ENCODE results near the gene PLGRKT. TPM values are rescaled to one million over a fixed set of nuclear protein-coding genes. Genes with fewer than 3 reads are reported as not detected.

The PLGRKT gene
- total RNA-seq, 1 donor from 2014 or later = 15.9 TPM

GRCh38 chr9:5375790-5376477 lies 61.8 kb downstream of the PLGRKT start:
- Histone ChIP-seq H3K4me3 (no peak overlapping the region), H3K27me3 (ENCODE audit: low read depth) (no peaks in the 10 kb centered on the region), H3K4me1 (no peaks in the 10 kb centered on the region), H3K27ac (no peak overlapping the region), H3K36me3 (no peaks in the 10 kb centered on the region), H3K9me3 (no peaks in the 10 kb centered on the region)
- intact Hi-C loops (cut with DNase I) = no loop called here
- DNase-seq (no peak), ATAC-seq (no peak)
- no peak for TF ChIP-seq CTCF (IDR thresholded peaks at IDR 0.05)

- TF ChIP-seq CTCF (IDR thresholded peaks at IDR 0.05) = no peak
- H3K36me3 ChIP-seq = no peaks in the 10 kb centered on the region
- H3K27ac ChIP-seq = no peak overlapping the region
- DNase-seq (no peak), ATAC-seq (no peak)
- H3K4me1 ChIP-seq = no peaks in the 10 kb centered on the region
- no peak overlapping the region for H3K4me3 ChIP-seq
- no peaks in the 10 kb centered on the region for H3K9me3 ChIP-seq
- intact Hi-C loops (cut with DNase I) = no loop called here
- no peaks in the 10 kb centered on the region for H3K27me3 ChIP-seq (ENCODE audit: low read depth)
Measured at GRCh38 chr9:5375091-5375490, 62.6 kb downstream of the PLGRKT start.

GRCh38 chr9:5364294-5365024 lies 73.3 kb downstream of the PLGRKT start:
- TF ChIP-seq CTCF (IDR thresholded peaks at IDR 0.05) = no peak
- Histone ChIP-seq H3K4me1 (no peaks in the 10 kb centered on the region), H3K9me3 (no peaks in the 10 kb centered on the region), H3K27me3 (ENCODE audit: low read depth) (no peaks in the 10 kb centered on the region), H3K36me3 (peaks cover 7% of the 10 kb centered on the region), H3K27ac (no peak overlapping the region), H3K4me3 (no peak overlapping the region)
- intact Hi-C loops (cut with DNase I) = no loop called here
- ATAC-seq (no peak), DNase-seq (no peak)

GRCh38 chr9:5361326-5362010 lies 76.3 kb downstream of the PLGRKT start:
- intact Hi-C loops (cut with DNase I) = no loop called here
- no peak for TF ChIP-seq CTCF (IDR thresholded peaks at IDR 0.05)
- no peak overlapping the region for H3K4me3 ChIP-seq
- H3K4me1 ChIP-seq = no peaks in the 10 kb centered on the region
- ATAC-seq = no peak
- no peak for DNase-seq
- H3K27me3 ChIP-seq (ENCODE audit: low read depth) = no peaks in the 10 kb centered on the region
- peaks cover 7% of the 10 kb centered on the region for H3K36me3 ChIP-seq
- no peak overlapping the region for H3K27ac ChIP-seq
- no peaks in the 10 kb centered on the region for H3K9me3 ChIP-seq

GRCh38 chr9:5360341-5360740 lies 77.4 kb downstream of the PLGRKT start:
- DNase-seq (no peak), ATAC-seq (no peak)
- Histone ChIP-seq H3K36me3 (peaks cover 7% of the 10 kb centered on the region), H3K27ac (no peak overlapping the region), H3K9me3 (no peaks in the 10 kb centered on the region), H3K4me1 (no peaks in the 10 kb centered on the region), H3K4me3 (no peak overlapping the region), H3K27me3 (ENCODE audit: low read depth) (no peaks in the 10 kb centered on the region)
- intact Hi-C loops (cut with DNase I) = no loop called here
- no peak for TF ChIP-seq CTCF (IDR thresholded peaks at IDR 0.05)
